Liver (tissue), 9 donors: ENCODE measurements around the gene ECPAS. TPM values are rescaled to one million over a fixed set of nuclear protein-coding genes. Genes with fewer than 3 reads are reported as not detected.
"Not testable (repeated sequence)": the region's sequence is repeated elsewhere in the genome, so short reads cannot be mapped to it uniquely, and the experiment has no call there.

Experiments used
- DNase-seq: peaks from one replicate; pipeline ENCODE4 v3.0.0-alpha.2; 2017; ENCODE audit warnings: low spot score
- H3K27ac ChIP-seq, 2 donors: one replicate each; pipeline ENCODE4 v1.7.0; 2013; ENCODE audit warnings: inconsistent platforms in 2 of 2, low read length in 2 of 2, control low read depth in 1 of 2, low read depth in 1 of 2, mild to moderate bottlenecking in 1 of 2
- H3K27me3 ChIP-seq, 4 donors: one replicate each; pipeline versions ENCODE4 v1.6.1 to v1.7.0; 2013; ENCODE audit warnings: low read length in 3 of 4, inconsistent platforms in 1 of 4, mild to moderate bottlenecking in 1 of 4, moderate library complexity in 1 of 4; ENCODE audit not compliant: control insufficient read depth in 4 of 4, insufficient read depth in 4 of 4
- H3K36me3 ChIP-seq, 4 donors: one replicate each; pipeline versions ENCODE4 v1.6.1 to v1.7.0; 2013; ENCODE audit warnings: low read length in 3 of 4, mild to moderate bottlenecking in 3 of 4, low read depth in 1 of 4, moderate library complexity in 1 of 4; ENCODE audit not compliant: control insufficient read depth in 4 of 4, insufficient read depth in 3 of 4
- H3K4me1 ChIP-seq, 4 donors: one replicate each; pipeline versions ENCODE4 v1.6.1 to v1.7.0; 2013; ENCODE audit warnings: low read length in 3 of 4, mild to moderate bottlenecking in 3 of 4, moderate library complexity in 1 of 4; ENCODE audit not compliant: control insufficient read depth in 4 of 4, insufficient read depth in 4 of 4
- H3K4me3 ChIP-seq, 3 donors: one replicate each; pipeline versions ENCODE4 v1.6.1 to v1.7.0; 2013; ENCODE audit warnings: low read length in 3 of 3, control low read depth in 1 of 3, low read depth in 1 of 3, mild to moderate bottlenecking in 1 of 3
- H3K9ac ChIP-seq, 2 donors: one replicate each; pipeline ENCODE4 v1.7.0; 2013; ENCODE audit warnings: low read length in 2 of 2, mild to moderate bottlenecking in 2 of 2, moderate library complexity in 2 of 2, control low read depth in 1 of 2, low read depth in 1 of 2
- H3K9me3 ChIP-seq, 4 donors: one replicate each; pipeline versions ENCODE4 v1.6.1 to v1.7.0; 2013; ENCODE audit warnings: low read length in 3 of 4; ENCODE audit not compliant: control insufficient read depth in 4 of 4
- ATF3 ChIP-seq: IDR thresholded peaks from 2 replicates; pipeline ENCODE4 v1.6.1; 2016; ENCODE audit warnings: antibody characterized with exemption
- CTCF ChIP-seq: fragments of 150-350 bp; IDR thresholded peaks from 2 replicates; pipeline ENCODE4 v1.5.1; 2017; ENCODE audit warnings: improper control_type of control experiment, low read depth, low read length; ENCODE audit not compliant: missing input control
- EGR1 ChIP-seq, 2 donors: IDR thresholded peaks; 2 replicates each; pipeline ENCODE4 v1.6.1; 2016 to 2018; ENCODE audit warnings: antibody characterized with exemption in 2 of 2, low read depth in 2 of 2
- FOXA1 ChIP-seq: IDR thresholded peaks from 2 replicates; pipeline ENCODE4 v1.6.1; 2016; ENCODE audit warnings: antibody characterized with exemption
- FOXA2 ChIP-seq: IDR thresholded peaks from 2 replicates; pipeline ENCODE4 v1.6.1; 2016; ENCODE audit warnings: antibody characterized with exemption
- GABPA ChIP-seq, 2 donors: IDR thresholded peaks in 1 of 2; conservative IDR thresholded peaks in 1 of 2; 2 replicates each; pipeline ENCODE4 v1.6.1; 2016; ENCODE audit warnings: antibody characterized with exemption in 2 of 2, mild to moderate bottlenecking in 1 of 2, moderate library complexity in 1 of 2
- HNF4A ChIP-seq, 2 donors: conservative IDR thresholded peaks; 2 replicates each; pipeline ENCODE4 v1.6.1; 2016; ENCODE audit warnings: antibody characterized with exemption in 2 of 2, mild to moderate bottlenecking in 2 of 2
- HNF4G ChIP-seq: IDR thresholded peaks from 2 replicates; pipeline ENCODE4 v1.6.1; 2016; ENCODE audit warnings: antibody characterized with exemption
- JUND ChIP-seq, 2 donors: IDR thresholded peaks; 2 replicates each; pipeline ENCODE4 v1.6.1; 2016; ENCODE audit warnings: antibody characterized with exemption in 2 of 2
- MAX ChIP-seq: IDR thresholded peaks from 2 replicates; pipeline ENCODE4 v1.6.1; 2016; ENCODE audit warnings: antibody characterized with exemption
- NR2F2 ChIP-seq: IDR thresholded peaks from 2 replicates; pipeline ENCODE4 v1.6.1; 2016; ENCODE audit warnings: antibody characterized with exemption
- RAD21 ChIP-seq, 2 donors: IDR thresholded peaks; 2 replicates each; pipeline ENCODE4 v1.6.1; 2016; ENCODE audit warnings: antibody characterized with exemption in 2 of 2, mild to moderate bottlenecking in 2 of 2
- REST ChIP-seq: IDR thresholded peaks from 2 replicates; pipeline ENCODE4 v1.6.1; 2016; ENCODE audit warnings: antibody characterized with exemption, mild to moderate bottlenecking
- RXRA ChIP-seq, 2 donors: IDR thresholded peaks; 2 replicates each; pipeline ENCODE4 v1.6.1; 2017 to 2018; ENCODE audit warnings: antibody characterized with exemption in 2 of 2, mild to moderate bottlenecking in 1 of 2
- SP1 ChIP-seq: IDR thresholded peaks from 2 replicates; pipeline ENCODE4 v1.6.1; 2018; ENCODE audit warnings: antibody characterized with exemption, mild to moderate bottlenecking
- TAF1 ChIP-seq: conservative IDR thresholded peaks from 2 replicates; pipeline ENCODE4 v1.6.1; 2016; ENCODE audit warnings: antibody characterized with exemption, mild to moderate bottlenecking
- YY1 ChIP-seq: IDR thresholded peaks from 2 replicates; pipeline ENCODE4 v1.6.1; 2016; ENCODE audit warnings: antibody characterized with exemption, mild to moderate bottlenecking
- ZBTB33 ChIP-seq: IDR thresholded peaks from 2 replicates; pipeline ENCODE4 v1.6.1; 2016; ENCODE audit warnings: antibody characterized with exemption
- WGBS: extraction: QIAGEN DNeasy Blood & Tissue Kit; methylation state at CpG from one replicate; pipeline ENCODE4 v1.1.7; 2013; 5-methylcytosine and 5-hydroxymethylcytosine counted together
- polyA plus RNA-seq, 2 donors: library from polyadenylated mRNA; stranded (reverse) in 1 of 2; unstranded in 1 of 2; fragments of 200-250 nt in 1 of 2; fragments of >200 nt in 1 of 2; fragmentation: Nextera tagmentation in 1 of 2; extraction: Ambion mirVana in 1 of 2; gene quantifications; one replicate each; pipeline versions ENCODE4 v1.2.1 to v1.2.3, GENCODE V29; 2013 to 2015
- total RNA-seq, 2 donors: library from RNA; depleted of rRNA; stranded (reverse); fragments of >200 nt; gene quantifications; one replicate each; pipeline ENCODE4 v1.2.3, GENCODE V29; 2014
- donor health status: healthy.
- donor health status: healthy.
- donor health status: healthy.
- donor health status: healthy.
- donor health status: healthy.

Gene ECPAS
- total and polyA plus RNA-seq, 4 donors = 14.7 to 60.8 (median 26.3) TPM

- not testable (repeated sequence) for H3K4me3 ChIP-seq, H3K9me3 ChIP-seq, H3K27me3 ChIP-seq, H3K27ac ChIP-seq, H3K4me1 ChIP-seq, DNase-seq, H3K9ac ChIP-seq
- WGBS = 97% methylated on average over 5 of the region's 5 CpGs
- peaks cover 7 to 39% (median 29%) of the 10 kb centered on the region in 4 donors for H3K36me3 ChIP-seq
These were observed 82.7 kb downstream of the ECPAS start for GRCh38 chr9:111401486-111401885.

GRCh38 chr9:111400564-111400898 lies 83.7 kb downstream of the ECPAS start:
- H3K9me3 ChIP-seq = peaks cover 0 to 9% (median 2%) of the 10 kb centered on the region in 4 donors
- no peaks in the 10 kb centered on the region for H3K4me1 ChIP-seq
- no peak for DNase-seq
- no peak overlapping the region for H3K9ac ChIP-seq
- TF ChIP-seq EGR1 (IDR thresholded peaks at IDR 0.05; ENCODE audit: low read depth in 2 of 2) (no peak), NR2F2 (no peak), CTCF (no peak), TAF1 (no peak), ATF3 (no peak), HNF4A (conservative IDR thresholded peaks at IDR 0.05) (no peak), YY1 (no peak), RAD21 (IDR thresholded peaks at IDR 0.05) (no peak), ZBTB33 (no peak), HNF4G (no peak), MAX (no peak), REST (no peak), GABPA (IDR thresholded peaks at IDR 0.05 in 1 of 2, conservative IDR thresholded peaks at IDR 0.05 in 1 of 2) (no peak), JUND (IDR thresholded peaks at IDR 0.05) (no peak), FOXA2 (no peak), FOXA1 (no peak), SP1 (no peak), RXRA (IDR thresholded peaks at IDR 0.05) (no peak)
- no peak overlapping the region for H3K4me3 ChIP-seq
- H3K36me3 ChIP-seq = peaks cover 8 to 38% (median 34%) of the 10 kb centered on the region in 4 donors
- no peak overlapping the region for H3K27ac ChIP-seq
- H3K27me3 ChIP-seq = no peaks in the 10 kb centered on the region
